ENCODE measurements around the gene FKBP3. TPM values are rescaled to one million over a fixed set of nuclear protein-coding genes. Genes with fewer than 3 reads are reported as not detected.
"Not testable (repeated sequence)": the region's sequence is repeated elsewhere in the genome, so short reads cannot be mapped to it uniquely, and the experiment has no call there.

Gene FKBP3
- total RNA-seq, 4 donors from 2014 or later: 21.0 to 23.5 (median 21.2) TPM

- TF ChIP-seq POLR2A (IDR thresholded peaks at IDR 0.05) (no peak), CTCF (IDR thresholded peaks at IDR 0.05) (no peak)
- intact Hi-C loops (cut with DNase I; ENCODE audit: low total_unique reads): no loop called here
- DNase-seq (ENCODE audit: low spot score in 2 of 2): no peak
Observed at GRCh38 chr14:45156067-45156466, 21.8 kb upstream of the FKBP3 start.

DNA sequence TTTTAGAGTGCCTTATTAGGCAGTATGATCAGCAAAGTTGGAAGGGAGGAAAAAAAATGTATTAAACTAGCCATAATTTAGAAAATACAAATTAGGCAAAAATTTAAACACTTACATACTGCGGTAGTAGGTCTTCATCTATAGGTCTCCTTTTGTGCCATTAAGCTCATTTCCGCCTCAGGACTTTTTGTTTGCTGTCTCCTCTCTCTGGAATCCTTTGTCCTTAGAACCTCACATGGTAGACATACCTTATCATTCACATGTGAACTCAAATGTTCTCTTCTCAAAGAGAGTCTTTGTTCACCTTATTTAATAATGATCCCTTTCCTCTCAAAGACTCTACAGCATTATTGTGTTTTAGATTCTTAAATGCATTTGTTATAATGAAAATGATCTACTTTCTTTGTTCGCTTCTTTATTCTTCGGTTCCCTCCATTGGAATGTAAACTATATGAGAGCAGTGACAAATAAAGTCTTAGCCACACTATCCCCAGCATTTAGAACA, 16.2 kb upstream of the FKBP3 start:
- TF ChIP-seq CTCF (IDR thresholded peaks at IDR 0.05) (no peak), POLR2A (IDR thresholded peaks at IDR 0.05) (no peak)
- no peak overlapping the region for H3K4me3 ChIP-seq (ENCODE audit: low read depth, poor library complexity, severe bottlenecking)
- WGBS, 2 donors: 97% methylated on average over 4 of the region's 4 CpGs
- DNase-seq (ENCODE audit: low spot score in 2 of 2): no peak
- intact Hi-C loops (cut with DNase I; ENCODE audit: low total_unique reads): no loop called here

More at GRCh38 chr14:45156067-45156466, 21.8 kb upstream of the FKBP3 start:
- H3K4me3 ChIP-seq (ENCODE audit: low read depth, poor library complexity, severe bottlenecking): no peak overlapping the region

DNA sequence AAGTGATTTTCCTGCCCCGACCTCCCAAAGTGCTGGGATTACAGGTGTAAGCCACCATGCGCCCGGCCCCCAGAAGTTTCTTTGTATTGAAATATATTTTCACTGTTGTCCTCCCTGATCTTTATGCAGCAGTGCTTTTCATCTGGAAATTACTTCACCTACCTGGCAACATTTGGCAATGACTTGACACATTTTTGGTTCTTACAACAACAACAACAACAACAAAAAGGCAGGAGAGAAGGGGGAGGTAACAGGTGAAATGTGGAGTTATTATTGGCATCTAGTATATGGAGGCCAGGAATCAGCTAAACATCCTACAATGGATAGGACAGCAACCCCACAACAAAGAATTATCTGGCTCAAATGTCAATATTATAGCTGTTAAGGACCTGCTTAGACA, 15.3 kb upstream of the FKBP3 start:
- 93 to 98% methylated on average over 3 of the region's 3 CpGs for WGBS, 2 donors
- intact Hi-C loops (cut with DNase I; ENCODE audit: low total_unique reads): no loop called here
- no peak for DNase-seq (ENCODE audit: low spot score in 2 of 2)
- TF ChIP-seq POLR2A (IDR thresholded peaks at IDR 0.05): no peak
- TF ChIP-seq CTCF (IDR thresholded peaks at IDR 0.05): no peak
- no peak overlapping the region for H3K4me3 ChIP-seq (ENCODE audit: low read depth, poor library complexity, severe bottlenecking)

GRCh38 chr14:45145214-45145613, 10.9 kb upstream of the FKBP3 start:
- intact Hi-C loops (cut with DNase I; ENCODE audit: low total_unique reads): no loop called here
- 96 to 98% methylated on average over 3 of the region's 3 CpGs for WGBS, 2 donors
- DNase-seq (ENCODE audit: low spot score in 2 of 2): no peak
- TF ChIP-seq CTCF (IDR thresholded peaks at IDR 0.05) (no peak), POLR2A (IDR thresholded peaks at IDR 0.05) (no peak)
- H3K4me3 ChIP-seq (ENCODE audit: low read depth, poor library complexity, severe bottlenecking): no peak overlapping the region

- no peak overlapping the region for H3K4me3 ChIP-seq (ENCODE audit: low read depth, poor library complexity, severe bottlenecking)
- intact Hi-C loops (cut with DNase I; ENCODE audit: low total_unique reads): no loop called here
- TF ChIP-seq CTCF (IDR thresholded peaks at IDR 0.05) (no peak), POLR2A (IDR thresholded peaks at IDR 0.05) (no peak)
- DNase-seq (ENCODE audit: low spot score in 2 of 2): no peak
Observed at GRCh38 chr14:45144658-45145057, 10.4 kb upstream of the FKBP3 start.

DNA sequence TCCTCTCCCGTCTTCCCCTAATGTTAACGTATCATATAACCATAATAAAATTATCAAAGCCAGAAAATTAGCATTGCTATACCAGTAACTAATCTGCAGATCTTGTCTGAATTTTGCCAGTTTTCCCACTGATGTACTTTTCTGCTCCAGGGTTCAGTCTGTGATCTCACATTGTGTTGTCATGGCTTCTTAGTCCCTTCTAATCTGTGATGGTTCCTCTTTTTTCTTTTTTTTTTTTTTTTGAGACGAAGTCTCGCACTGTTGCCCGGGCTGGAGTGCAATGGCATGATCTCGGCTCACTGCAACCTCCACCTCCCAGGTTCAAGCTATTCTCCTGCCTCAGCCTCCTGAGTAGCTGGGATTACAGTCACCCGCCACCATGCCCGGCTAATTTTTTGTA, 7.8 kb upstream of the FKBP3 start:
- H3K4me3 ChIP-seq (ENCODE audit: low read depth, poor library complexity, severe bottlenecking); DNase-seq (ENCODE audit: low spot score in 2 of 2); intact Hi-C loops (cut with DNase I; ENCODE audit: low total_unique reads): not testable (repeated sequence)
- 79 to 91% methylated on average over 8 of the region's 8 CpGs for WGBS, 2 donors

Measured in lower leg skin (tissue), 4 donors.